HG03060 (cell line): ENCODE data around the gene IGSF9B.

Experiments
- ATAC-seq: cut with Tn5 transposase; IDR thresholded peaks from one replicate; pipeline ENCODE4 v1.9.1; 2021; ENCODE audit warnings: low read depth, moderate number of reproducible peaks; ENCODE audit not compliant: unreplicated experiment

IGSF9B gene

GRCh38 chr11:133922078-133922870 lies 34.5 kb downstream of the IGSF9B start:
- no peak for ATAC-seq

DNA sequence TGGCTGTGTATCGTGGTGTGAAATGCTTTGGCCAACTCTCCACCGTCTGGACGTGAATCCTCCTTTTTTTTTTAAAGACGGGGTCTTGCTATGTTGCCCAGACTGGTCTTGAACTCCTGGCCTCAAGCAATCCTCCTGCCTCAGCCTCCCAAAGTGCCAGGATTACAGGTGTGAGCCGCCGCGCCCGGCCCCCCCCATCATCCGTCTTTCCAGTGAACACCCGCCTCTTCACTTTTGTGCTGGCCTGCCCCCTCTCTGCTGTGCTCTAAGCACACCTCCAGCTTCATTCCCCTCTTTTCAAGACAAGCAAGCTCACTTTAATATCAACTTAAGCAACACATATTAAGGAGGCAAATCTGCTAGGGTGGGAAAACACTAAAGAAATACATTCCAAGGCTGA lies 35.3 kb downstream of the IGSF9B start:
- no peak for ATAC-seq

DNA sequence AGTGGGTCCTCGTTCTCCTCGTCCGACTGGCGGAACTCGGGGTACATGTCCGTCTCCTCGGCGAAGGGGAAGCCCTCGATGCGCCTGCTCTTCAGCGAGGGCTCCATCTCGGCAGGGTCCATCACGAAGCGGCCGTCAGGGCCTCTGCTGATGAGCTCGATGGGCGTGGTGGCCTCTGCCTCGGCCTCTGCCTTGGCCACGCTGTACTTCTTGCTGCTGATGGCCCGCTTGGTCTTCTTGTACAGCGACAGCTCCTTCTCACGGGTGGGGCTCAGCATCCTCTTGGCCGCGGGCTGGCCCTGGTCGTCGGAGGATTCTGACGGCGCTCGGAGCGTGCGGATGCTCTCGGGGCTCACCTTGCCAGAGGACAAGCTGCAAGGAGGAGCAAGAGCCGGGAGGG lies 35.7 kb downstream of the IGSF9B start:
- ATAC-seq, result no peak

- no peak for ATAC-seq
Observed at GRCh38 chr11:133920109-133920990, 36.4 kb downstream of the IGSF9B start.

GRCh38 chr11:133919330-133920108 lies 37.2 kb downstream of the IGSF9B start:
- ATAC-seq, result no peak

GRCh38 chr11:133918608-133919260 lies 38.0 kb downstream of the IGSF9B start:
- ATAC-seq, result no peak

GRCh38 chr11:133917921-133918607 lies 38.7 kb downstream of the IGSF9B start:
- no peak for ATAC-seq

DNA sequence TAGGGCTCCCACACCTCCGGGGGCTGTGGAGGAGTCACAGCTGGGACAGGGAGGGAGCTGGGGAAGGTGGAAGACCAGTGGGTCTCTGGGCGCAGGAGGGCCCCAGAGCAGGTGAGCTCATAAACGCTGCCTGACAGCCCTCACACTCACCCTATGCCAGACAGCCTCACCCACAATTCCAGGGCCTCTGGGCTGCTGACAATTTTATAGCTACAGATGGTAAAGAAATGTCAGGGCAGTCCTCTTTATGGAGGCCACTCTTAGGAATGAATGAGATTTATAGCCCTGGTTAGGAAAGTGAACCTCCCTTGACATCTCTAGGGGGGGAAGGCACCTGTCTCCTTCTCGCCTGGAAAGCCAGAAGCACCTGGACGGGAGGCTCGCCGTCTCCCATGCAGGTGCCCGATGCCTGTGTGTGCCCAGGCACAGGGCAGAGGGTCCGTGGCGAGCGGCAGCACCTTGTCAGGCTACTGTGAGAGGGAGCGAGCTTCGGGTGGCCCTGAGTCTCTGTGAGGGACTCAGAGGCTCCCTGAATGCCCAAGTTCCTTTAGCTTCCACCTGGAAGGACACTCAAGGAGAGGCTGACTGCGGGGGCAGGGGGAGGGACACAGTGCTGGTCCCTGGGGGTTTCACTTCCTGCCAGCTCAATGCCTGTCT lies 39.9 kb downstream of the IGSF9B start:
- ATAC-seq, result no peak

- ATAC-seq, result no peak
Observed at GRCh38 chr11:133913761-133914160, 43.0 kb downstream of the IGSF9B start.

DNA sequence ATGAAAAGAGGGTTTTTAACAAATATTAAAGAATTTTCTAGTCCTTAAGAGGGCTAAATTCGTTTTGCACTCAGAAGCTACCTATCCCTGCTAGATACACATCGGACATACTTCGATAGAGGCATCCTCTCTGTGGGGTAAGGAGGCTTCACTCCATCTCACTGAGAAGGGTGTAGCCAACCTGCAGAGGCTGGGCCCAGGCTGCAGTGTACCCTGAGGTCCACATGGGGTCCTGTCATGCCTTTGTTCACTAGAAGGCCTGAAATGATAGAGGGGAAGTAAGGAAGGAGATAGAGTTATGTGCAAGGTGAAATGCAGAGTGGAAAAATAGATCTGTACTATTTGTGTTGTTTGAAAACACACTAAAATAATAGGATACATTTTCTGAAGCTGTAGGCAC lies 45.6 kb downstream of the IGSF9B start:
- no peak for ATAC-seq

DNA sequence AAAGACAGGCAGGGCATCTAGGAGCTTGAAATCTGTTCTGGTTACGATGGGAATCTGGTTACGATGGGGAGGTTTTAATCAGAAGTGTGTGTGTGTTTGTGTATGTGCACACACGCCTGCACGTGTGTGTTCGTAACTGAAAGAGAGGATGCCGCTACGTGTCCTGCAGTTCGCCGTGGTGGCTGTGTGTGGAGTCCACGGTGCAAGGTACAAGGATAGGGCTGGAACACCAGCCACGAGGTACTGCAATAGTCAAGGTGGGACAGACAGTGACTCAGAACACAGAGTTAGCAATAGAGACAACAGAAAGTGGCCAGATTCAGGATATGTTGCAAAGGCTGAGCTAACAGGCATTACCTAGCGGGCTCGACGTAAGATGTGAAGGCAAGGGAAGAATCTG lies 46.7 kb downstream of the IGSF9B start:
- ATAC-seq, result no peak

GRCh38 chr11:133908827-133909226 lies 47.9 kb downstream of the IGSF9B start:
- ATAC-seq, result no peak

DNA sequence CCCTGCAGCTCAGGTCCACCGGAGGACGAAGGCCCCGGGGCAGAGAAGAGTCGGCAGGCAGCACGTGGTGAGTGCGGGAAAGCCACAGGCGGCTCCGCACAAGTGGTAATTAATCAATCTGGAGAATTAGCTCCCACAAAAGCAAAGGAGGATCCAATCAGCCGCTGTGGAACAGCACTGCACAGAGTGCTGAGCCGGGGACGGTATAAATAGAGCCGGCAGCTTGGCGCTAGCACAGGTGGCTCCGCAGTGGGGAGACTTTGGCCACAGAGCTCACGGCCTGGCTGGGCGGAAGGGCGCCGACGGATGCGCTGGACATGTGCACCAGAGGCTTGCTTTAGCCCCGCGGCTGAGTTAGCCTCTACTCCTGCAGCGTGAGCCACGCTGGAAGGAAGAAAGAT lies 48.9 kb downstream of the IGSF9B start:
- ATAC-seq, result no peak

DNA sequence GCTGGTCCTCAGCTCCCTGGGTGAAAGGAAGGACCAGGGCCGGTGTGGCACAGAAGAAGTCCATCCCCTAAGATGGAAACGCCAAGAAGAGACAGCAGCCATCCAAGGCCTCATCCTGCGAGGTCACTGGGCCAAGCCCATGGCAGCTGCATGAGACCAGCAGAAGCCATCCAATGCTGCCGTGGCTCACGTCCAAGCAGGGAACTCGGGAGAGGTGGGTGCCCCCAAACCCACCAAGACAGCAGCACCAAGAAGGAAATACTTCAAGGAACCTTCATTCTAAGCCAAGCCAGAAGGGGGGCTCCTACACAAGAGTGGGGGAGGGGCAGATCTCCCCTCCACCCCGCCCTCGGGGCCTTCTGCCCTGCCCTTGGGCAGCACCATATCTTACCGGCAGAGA lies 49.6 kb downstream of the IGSF9B start:
- no peak for ATAC-seq

GRCh38 chr11:133906746-133907145 lies 50.0 kb downstream of the IGSF9B start:
- no peak for ATAC-seq

- no peak for ATAC-seq
Observed at GRCh38 chr11:133906241-133906640, 50.5 kb downstream of the IGSF9B start.

- ATAC-seq, result peak; percentile 67
Observed at GRCh38 chr11:133905677-133906156, 51.1 kb downstream of the IGSF9B start.

DNA sequence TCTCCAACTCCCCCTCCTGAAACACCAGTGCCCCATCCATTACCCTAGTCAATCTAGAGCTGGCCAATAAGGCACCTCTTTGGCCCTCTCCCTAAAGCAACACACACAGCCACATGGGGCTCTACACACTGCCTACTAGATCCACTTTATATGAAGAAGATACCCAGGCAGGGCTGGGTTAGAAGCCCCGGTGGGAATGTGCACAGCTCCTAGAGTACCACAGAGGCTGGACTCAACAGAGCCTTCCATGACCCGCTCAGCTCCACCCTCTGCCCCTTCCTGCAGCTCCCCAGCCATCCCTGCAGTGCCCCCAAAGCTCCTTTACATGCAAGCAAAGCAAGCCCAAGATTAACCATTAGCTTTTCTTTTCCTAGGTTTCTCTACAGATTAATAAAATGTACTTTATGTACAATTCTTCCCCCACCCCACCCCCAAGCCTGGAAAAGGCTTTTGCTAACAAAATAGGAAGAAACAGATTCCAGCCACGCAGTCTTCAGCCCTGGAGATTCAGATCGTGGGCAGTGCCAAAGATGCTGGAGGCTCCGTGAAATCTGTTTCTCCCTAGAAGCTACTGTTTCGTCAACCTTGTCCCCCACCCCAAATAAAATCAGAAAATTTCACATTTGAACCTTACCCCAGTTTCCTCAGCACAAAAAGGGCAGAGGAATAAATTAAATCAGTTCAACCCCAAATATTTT lies 51.8 kb downstream of the IGSF9B start:
- no peak for ATAC-seq
